Measurements from ENCODE around the gene REXO1.

DNA sequence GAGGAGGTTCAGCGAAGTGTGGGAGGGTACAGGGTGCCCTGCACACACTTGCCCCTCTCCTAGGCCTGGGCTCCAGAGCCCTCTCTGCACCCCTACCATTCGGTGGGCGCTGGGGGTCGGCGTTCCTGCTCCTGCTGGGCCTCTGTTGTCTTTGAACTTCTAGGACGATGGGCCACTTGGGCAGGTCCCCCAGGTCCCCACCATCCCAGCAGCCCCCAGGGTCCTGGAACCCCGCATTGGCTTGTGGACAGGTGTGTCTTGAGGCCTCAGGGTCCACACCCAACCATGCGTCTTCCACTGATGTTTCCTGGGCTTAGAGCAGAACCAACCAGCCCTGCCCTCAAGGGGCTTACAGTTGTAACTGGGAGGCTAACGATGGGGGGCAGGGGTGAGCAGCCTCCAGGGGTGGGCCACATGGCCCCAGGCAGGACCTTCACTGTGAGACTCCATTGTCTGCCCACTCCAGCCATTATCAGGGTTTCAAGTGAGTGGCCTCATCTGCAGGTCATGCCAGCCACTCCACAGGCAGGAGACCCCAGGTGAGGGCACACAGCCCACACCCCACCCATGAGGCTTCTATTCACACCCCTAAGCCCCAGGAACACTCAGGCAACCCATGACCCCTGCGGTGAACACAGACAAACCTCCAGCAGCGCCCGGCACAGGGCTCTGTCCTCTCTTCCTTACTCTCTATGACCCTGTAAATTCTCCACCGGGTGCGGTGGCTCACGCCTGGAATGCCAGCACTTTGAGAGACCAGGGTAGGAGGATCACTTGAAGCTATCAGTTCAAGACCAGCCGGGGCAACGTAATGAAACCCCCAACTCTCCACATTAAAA is 17.1 kb upstream of the REXO1 start:
- TF ChIP-seq, protein P1, sequence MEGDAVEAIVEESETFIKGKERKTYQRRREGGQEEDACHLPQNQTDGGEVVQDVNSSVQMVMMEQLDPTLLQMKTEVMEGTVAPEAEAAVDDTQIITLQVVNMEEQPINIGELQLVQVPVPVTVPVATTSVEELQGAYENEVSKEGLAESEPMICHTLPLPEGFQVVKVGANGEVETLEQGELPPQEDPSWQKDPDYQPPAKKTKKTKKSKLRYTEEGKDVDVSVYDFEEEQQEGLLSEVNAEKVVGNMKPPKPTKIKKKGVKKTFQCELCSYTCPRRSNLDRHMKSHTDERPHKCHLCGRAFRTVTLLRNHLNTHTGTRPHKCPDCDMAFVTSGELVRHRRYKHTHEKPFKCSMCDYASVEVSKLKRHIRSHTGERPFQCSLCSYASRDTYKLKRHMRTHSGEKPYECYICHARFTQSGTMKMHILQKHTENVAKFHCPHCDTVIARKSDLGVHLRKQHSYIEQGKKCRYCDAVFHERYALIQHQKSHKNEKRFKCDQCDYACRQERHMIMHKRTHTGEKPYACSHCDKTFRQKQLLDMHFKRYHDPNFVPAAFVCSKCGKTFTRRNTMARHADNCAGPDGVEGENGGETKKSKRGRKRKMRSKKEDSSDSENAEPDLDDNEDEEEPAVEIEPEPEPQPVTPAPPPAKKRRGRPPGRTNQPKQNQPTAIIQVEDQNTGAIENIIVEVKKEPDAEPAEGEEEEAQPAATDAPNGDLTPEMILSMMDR (IDR thresholded peaks at IDR 0.05; ENCODE audit: borderline replicate concordance, extremely low read depth, low read length, poor library complexity, severe bottlenecking): no peak
- no peak for TF ChIP-seq EZH2 (IDR thresholded peaks at IDR 0.05; ENCODE audit: borderline replicate concordance, low read depth, low read length, severe bottlenecking)
